NCI-H526 treated with DMSO at 0.1 percent for 48 hours (cell line): Measurements from ENCODE around the gene DEFB108B.
"Not testable (repeated sequence)": the region's sequence is repeated elsewhere in the genome, so short reads cannot be mapped to it uniquely, and the experiment has no call there.

Experiments
- DNase-seq: peaks from one replicate; lab custom pipeline; 2025; lab: John Stamatoyannopoulos, UW

Gene DEFB108B

GRCh38 chr11:71832811-71833210 lies at the start of gene DEFB108B:
TSS of gene DEFB108B (plus strand) at chr11:71833200. CDS start at chr11:71833200, 0 bp downstream.
- not testable (repeated sequence) for DNase-seq

GRCh38 chr11:71786114-71786847 lies 46.7 kb upstream of the DEFB108B start:
- DNase-seq, result not testable (repeated sequence)

GRCh38 chr11:71786848-71787097 lies 46.2 kb upstream of the DEFB108B start:
- peak; percentile 98 for DNase-seq

GRCh38 chr11:71787098-71787823 lies 45.7 kb upstream of the DEFB108B start:
- peak; percentile 98 for DNase-seq

- not testable (repeated sequence) for DNase-seq
Measured at GRCh38 chr11:71787824-71788454, 45.1 kb upstream of the DEFB108B start.

- DNase-seq, result not testable (repeated sequence)
Measured at GRCh38 chr11:71789444-71790196, 43.4 kb upstream of the DEFB108B start.

- not testable (repeated sequence) for DNase-seq
Measured at GRCh38 chr11:71791111-71791510, 41.9 kb upstream of the DEFB108B start.

- not testable (repeated sequence) for DNase-seq
Measured at GRCh38 chr11:71792621-71793235, 40.3 kb upstream of the DEFB108B start.

GRCh38 chr11:71794386-71795040 lies 38.5 kb upstream of the DEFB108B start:
- DNase-seq, result not testable (repeated sequence)

GRCh38 chr11:71795236-71795635 lies 37.8 kb upstream of the DEFB108B start:
- not testable (repeated sequence) for DNase-seq

GRCh38 chr11:71796016-71796415 lies 37.0 kb upstream of the DEFB108B start:
- not testable (repeated sequence) for DNase-seq

GRCh38 chr11:71796781-71797180 lies 36.2 kb upstream of the DEFB108B start:
- DNase-seq, result not testable (repeated sequence)

- DNase-seq, result not testable (repeated sequence)
Measured at GRCh38 chr11:71799556-71800128, 33.4 kb upstream of the DEFB108B start.

GRCh38 chr11:71800335-71800953 lies 32.6 kb upstream of the DEFB108B start:
- DNase-seq, result peak; percentile 47

- DNase-seq, result not testable (repeated sequence)
Measured at GRCh38 chr11:71801026-71801425, 32.0 kb upstream of the DEFB108B start.

GRCh38 chr11:71802874-71803273 lies 30.1 kb upstream of the DEFB108B start:
- not testable (repeated sequence) for DNase-seq

- DNase-seq, result not testable (repeated sequence)
Measured at GRCh38 chr11:71804158-71804947, 28.6 kb upstream of the DEFB108B start.

- not testable (repeated sequence) for DNase-seq
Measured at GRCh38 chr11:71812529-71812928, 20.5 kb upstream of the DEFB108B start.
